Inflammatory macrophage treated with lipopolysaccharide for 4 hours (primary cell): ENCODE measurements around the gene LMAN2L.
A peak's percentile ranks its signal among the peaks of the same experiment; 100 is the strongest.
"Not testable (repeated sequence)": the region's sequence is repeated elsewhere in the genome, so short reads cannot be mapped to it uniquely, and the experiment has no call there.

Source experiments
- DNase-seq: peaks from one replicate; pipeline ENCODE4 v3.0.0-alpha.2; 2020

Gene LMAN2L

DNA sequence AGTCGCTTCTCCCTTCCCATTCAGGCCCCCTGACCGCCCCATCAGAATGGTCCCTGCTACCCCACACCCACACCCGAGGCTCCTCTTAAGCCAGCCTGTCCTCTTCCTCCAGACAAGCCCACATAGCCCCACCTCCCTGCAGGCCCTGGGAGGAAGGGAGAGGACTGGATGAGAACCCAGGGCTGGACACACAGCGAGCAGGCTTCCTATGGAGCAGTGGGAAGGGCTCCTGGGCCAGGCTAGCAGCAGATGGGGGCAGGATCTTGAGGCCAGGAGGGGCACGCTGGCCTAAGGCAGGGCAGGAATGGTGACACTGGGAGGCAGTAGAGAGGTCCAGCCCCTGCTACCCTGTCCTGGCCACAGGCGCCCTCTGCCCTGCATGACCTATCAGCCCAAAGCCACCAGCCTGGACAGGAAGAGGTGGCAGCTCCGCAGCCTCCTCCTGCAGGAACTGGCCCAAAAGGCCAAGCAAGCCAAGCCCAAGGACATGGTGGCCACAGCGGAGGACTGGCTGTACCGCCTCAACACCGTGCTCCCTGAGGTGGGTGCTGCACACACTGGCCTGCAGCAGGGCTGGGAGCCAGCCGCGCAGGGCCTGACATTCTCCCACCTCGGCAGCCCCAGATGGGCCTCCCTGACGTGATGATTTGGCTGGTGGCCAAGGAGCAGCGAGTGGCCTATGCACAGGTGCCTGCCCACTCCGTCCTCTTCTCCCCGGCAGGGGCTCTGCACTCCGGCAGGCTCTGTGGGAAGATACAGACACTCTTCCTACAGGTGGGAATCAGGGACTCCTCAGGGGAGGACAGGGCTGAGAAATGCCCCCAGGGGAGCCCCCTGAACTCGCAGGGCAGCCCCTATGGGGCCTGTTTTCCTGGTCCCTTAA lies 54.0 kb downstream of the LMAN2L start:
- DNase-seq, result no peak

DNA sequence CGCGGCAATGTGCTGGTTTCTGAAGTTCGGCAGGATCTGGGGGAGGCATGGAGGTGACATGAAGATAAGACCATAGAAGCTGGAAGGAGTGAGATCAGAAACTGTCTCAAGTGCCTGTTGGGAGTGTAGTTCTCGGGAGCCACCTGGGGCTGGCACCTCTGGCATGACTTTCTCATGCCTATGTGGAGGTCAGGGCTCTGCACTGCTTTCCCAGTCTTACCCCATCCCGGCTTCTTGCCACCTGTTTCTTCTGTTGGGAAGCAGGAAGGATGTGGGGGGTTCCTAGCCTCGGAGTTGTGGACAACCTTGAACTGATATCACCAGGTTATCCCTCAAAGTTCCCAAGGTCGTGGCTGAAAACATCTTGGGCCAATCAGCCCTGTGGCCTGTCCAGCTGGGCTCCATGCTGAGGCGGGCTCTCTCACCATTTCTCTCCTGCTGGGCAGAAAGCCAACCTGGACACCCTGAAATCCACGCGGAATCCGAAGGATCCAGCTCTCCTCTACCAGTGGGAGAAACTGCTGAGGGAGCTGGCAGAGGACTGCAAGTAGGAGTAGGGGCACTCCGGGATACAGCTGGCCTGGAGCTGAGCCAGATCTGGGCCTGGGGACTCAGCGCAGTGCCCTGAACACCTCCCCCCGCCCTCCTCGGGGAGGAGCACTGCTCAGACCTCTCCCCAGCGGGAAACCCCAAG lies 54.8 kb downstream of the LMAN2L start:
- DNase-seq, result no peak

DNA sequence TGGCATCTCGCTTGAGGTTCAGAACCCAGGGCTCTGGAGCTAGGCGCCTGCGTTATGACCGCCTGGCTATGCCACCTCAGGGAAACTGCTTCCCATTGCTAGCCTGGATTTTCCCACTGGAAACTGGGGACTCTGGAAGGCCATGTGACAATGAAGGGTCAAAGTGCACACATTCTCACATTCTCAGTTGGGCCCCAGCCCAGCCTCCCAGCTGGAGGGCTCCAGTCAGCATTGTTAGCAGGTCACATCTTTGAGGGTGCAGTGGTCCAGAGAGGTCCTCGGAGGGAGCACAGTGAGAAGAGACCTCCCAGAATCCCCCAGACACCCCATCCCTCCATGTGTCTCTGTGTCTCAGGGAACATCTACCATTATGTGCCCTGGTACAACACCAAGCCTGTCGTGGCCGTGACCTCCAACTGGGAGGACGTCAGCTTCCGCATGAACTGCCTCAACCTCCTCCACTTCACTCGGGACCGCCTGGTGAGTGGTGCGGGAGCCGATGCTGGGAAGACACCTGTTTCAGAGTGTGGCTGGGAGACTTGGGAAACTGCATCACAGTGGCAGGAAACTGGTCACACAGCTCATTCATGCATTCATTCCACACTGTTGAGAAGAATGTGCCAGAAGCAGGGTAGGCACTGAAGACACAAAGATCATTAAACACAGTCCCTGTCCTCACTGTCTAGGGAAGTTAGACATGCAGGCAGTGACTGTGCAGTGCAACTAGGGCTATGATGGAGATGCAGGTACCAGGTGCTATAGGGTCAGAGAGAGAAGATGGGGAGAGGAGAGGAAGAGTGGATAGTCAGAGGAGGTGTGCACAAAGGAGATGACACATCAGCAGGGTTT lies 55.7 kb downstream of the LMAN2L start:
- DNase-seq, result no peak

DNA sequence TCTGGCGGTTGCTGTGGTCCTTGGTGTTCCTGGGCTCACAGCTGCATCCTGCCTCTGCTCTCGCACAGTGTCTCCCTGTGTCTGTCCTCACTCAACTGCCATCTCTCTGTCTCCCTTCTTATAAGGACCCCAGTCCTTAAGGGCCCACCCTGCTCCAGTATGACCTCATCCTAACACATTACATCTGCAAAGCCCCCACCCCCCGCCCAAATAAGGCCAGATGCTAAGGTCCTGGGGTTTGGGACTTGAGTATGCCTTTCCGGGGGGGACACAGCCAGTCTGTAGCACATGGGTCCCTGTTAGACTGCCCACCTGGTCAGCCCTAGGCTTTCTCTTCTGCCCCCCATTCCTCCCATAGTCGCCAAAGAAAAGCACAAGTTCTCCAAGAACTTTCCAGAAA lies 56.6 kb downstream of the LMAN2L start:
- no peak for DNase-seq

DNA sequence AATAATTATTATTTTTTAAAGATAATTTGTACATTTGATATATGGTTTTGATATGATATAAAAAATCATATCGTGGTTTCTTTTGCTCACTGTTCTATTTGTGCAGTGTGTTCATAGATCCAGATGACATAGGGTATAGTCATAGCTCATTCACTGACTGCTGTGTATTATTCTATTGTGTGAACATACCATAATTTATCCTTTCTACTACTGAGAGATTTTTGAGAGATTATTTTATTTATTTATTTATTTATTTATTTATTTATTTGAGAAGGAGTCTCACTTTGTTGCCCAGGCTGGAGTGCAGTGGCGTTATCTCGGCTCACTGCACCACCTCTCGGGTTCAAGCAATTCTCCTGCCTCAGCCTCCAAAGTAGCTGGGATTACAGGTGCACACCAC lies 58.3 kb downstream of the LMAN2L start:
- no peak for DNase-seq

DNA sequence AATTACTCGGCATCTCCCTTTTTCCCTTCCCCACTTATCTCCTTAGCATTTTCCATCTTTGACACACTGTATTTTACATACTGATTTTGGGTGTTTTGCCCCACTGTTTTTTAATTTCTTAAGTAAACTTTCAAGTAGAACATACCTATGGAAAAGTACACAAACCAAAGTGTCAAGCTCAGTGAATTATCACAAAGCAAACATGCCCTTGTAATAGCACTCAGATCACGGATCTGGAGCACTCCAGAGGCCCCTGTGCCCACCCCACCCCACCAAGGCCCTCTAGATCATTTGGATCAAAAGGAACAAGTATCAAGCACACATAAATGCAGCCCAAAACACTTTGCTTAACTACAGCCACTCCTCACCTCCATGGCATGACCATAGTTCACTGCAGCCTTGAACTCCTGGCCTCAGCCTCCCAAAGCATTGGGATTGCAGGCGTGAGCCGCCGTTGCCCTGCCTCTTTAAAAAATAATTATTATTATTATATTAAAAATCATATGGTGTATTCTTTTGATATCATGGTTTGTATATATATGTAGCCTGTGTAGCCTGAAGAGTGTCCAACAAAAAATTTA lies 59.2 kb downstream of the LMAN2L start:
- no peak for DNase-seq

DNA sequence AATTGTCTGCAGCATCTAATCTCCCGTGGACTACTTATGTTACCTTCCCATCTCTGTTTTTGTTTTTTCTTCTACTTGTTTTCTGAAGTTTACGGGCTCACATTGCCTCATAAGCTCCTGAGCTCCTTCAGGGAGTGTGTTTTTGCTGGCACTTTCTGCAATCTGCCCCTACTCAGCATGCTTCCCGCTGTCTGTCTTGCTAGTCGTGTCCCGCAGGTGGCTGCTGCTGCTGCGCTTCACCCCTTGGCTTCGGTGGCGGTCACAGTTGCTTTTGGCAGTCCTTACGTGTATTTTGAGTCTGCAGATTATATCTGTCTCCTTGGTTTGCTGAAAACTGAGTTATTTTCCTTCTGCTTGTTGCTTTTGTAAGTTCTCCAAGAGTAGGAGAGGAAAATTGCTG lies 60.0 kb downstream of the LMAN2L start:
- DNase-seq, result no peak

DNA sequence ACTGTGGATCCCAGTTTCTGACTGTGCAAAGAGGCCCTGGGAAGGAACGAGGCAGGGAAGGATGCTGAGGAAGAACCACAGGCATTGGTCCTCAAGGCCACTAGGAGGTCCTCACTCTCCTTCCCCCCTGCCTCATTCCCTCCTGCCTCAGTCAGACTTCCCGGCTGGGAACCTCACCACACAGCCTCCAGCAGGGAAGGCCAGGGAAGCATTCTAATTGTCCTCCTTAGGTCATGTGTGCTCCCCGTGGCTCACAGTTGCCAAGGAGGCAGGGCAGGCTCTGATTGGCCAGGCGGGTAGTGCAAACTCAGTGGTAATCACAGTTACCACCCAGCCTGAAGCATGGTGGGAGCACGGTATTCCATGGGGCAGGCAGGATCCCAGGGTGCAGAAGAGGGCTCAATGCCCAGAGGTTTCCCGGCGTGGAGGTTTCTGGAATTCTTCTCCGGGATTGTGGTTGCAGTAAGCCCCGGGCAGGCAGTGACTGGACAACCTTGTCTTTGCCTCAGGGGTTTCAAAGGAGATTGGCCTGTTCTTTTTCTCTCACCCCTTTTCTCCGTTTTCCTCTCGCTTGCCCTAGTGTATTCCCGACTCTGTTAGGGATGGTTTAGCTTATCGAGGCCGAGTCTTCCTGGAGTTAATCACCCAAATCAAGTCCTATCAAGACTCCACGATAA lies 70.2 kb downstream of the LMAN2L start:
- DNase-seq, result no peak

DNA sequence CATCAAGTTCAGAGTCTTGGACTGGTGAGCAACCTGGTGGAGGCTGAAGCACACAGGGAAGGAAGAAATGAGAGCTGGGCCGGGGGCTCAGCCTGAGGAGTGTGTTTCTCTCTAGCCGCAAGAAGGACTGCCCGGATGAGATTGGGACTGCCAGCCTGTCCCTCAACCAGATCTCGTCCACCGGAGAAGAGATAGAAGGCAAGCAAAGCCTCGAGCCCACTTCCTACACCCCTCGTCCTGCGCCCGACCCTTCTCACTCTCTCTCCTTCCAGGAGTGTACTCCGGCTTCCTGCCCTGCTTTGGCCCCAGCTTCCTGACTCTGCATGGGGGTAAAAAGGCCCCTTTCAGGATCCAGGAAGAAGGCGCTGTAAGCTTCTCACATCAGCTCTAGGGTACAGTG lies 71.1 kb downstream of the LMAN2L start:
- no peak for DNase-seq

DNA sequence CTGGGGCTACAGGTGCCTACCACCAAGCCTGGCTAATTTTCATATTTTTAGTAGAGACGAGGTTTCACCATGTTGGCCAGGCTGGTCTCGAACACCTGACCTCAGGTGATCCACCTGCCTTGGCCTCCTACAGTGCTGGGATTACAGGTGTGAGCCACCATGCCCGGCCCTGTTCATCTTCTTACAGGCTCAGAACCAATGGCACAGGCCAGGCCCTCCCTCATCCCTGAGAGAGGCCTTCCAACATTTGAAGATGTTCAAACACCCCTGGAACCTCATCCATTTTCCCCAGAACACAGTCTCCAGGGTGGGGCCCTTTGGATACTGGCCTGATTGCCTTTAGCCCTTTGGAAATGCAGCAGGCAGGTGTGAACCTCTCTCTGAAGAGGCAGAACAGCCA lies 74.1 kb downstream of the LMAN2L start:
- DNase-seq, result not testable (repeated sequence)

DNA sequence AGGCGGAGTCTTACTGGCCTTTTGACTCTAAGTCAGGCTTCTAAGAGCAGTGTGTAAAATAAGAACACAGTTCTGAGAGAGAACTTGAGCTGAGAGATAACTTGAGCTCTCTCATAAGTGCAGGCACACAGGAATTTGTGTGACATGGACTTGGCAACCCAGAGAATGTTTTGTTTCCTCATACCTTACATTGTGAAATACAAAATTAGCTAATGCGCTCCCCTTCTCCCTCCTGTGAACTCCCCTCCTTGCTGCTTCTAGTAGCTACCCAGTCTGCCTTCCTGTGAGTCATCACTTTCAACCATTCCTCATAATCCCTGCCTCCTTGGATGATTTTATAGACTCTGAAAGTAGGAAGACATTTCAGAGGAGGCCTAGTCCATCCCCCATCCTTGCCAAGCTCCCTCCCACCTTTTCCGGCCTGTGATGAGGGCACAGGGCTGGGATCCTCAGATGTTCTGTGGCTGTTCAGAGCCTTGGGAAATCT lies 74.7 kb downstream of the LMAN2L start:
- DNase-seq, result peak; percentile 97

DNA sequence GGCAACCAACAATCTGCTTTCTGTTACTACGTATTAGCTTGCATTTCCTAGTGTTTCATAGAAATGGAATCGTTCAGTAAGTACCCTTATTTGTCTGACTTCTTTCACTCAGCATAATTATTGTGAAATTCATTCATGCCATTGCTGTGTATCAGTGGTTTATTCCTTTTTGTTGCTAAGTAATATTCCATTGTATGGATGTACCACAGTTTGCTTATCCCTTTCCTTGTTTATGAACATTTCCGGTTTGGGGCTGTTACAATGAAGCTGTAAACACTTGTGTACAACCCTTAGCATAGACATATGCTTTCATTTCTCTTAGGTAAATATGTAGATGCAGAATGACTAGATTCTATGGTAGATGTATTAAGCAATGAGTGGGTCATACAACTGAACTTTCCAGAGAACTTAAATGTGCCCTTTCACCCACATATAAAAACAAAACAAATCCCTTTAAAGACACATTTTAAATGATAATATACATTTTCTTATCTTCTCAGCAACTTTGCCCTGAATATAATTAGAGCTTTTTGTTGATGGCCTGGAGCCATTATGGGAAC lies 75.4 kb downstream of the LMAN2L start:
- DNase-seq, result peak; percentile 67

DNA sequence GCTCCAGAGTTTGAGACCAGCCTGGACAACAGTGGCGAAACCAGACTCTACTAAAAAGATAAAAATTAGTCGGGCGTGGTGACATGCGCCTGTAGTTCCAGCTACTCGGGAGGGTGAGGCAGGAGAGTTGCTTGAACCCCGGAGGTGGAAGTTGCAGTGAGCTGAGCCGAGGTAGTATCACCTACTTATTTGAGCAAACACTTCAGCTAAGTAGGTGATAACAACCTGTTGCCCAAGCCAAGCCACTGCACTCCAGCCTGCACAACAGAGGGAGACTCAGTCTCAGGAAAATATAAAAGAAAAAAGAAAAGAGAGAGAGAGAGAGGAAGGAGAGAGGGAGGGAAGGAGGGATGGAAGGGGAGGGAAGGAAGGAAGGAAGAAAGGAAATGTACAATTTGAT lies 76.0 kb downstream of the LMAN2L start:
- DNase-seq, result no peak

DNA sequence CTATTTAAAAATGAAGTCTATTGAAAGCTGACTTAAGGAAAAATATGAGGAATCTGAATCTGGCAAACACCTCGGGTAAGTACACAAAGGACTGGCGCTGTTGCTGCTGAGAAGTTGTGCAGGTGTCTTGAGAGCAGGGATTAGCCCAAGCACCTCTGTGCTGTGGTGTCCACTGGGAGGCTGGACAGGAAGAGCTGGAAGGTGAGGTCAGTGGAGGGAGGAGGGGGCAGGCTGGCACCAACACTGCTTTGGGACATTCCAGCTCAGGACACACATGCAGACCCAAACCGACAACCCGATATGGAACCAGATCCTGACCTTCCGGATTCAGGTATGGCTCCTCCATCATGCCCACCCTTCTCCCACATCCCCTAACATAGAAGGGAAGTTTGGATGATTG lies 76.7 kb downstream of the LMAN2L start:
- DNase-seq, result no peak

DNA sequence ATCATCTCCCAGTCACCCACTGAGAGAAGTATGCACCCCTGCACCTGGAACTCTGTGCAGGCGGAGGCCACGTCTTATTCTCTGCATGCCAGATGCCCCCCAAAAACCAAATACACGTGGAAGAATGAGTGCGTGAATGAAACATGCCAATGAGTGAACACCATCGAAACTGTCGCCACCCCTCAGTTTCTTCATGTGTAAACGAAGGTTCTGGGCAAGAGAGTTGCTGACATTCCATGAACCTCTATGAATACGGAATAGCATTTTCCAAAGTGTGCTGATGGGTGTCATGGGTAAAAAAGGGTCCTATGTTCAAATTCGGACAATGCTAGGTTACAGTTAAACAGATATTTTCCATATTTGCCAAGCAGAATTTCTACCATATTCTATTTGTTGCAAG lies 77.5 kb downstream of the LMAN2L start:
- DNase-seq, result no peak

DNA sequence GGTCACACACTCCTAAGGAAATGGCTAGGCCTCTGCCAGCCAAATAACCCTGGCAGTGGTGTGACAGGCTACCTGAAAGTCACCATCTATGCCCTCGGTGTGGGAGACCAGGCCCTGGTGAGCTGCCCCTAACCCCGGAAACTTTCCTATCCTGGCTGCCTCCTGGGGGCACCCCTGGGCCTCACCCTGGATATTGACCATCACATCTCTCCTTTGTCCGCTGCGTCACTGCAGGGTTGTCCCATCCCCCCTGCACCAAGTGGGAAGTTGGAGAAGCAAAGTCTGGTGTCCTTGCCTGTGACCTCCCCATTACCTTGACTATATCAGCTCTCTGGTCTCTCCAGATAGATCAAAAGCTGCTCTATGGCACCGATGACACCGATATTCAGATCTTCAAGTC lies 78.5 kb downstream of the LMAN2L start:
- DNase-seq, result no peak

DNA sequence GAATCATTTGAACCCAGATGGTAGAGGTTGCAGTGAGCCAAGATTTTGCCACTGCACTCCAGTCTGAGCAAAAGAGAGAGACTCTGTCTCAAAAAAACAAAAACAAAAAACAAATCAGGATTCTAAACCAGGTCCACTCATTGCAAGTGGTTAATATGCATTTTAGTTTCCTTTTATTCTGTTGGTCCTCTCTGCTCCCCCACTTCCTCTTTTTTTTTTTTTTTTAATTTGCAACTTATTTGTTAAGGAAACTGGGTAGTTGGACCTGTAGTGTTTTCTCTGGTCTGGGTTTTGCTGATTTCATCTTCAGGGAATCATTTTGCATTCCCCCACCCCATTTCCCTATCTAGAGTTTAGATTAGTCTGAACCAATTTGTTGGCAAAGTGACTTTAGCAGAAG lies 83.3 kb downstream of the LMAN2L start:
- peak; percentile 74 for DNase-seq
